GM18505 (cell line): Measurements from ENCODE around the gene IVL.

Experiments used
- ATAC-seq: cut with Tn5 transposase; IDR thresholded peaks from one replicate; pipeline ENCODE4 v1.9.1; 2021; ENCODE audit not compliant: unreplicated experiment
- POLR2A ChIP-seq: IDR thresholded peaks from 4 replicates; pipeline ENCODE4 v1.6.1; 2011; ENCODE audit warnings: borderline replicate concordance; ENCODE audit not compliant: insufficient read depth, insufficient read length; ENCODE audit errors: extremely low read depth

The IVL gene

GRCh38 chr1:152959273-152959672 is 50.9 kb downstream of the IVL start:
- TF ChIP-seq POLR2A, result no peak
- ATAC-seq, result no peak

- no peak for ATAC-seq
Observed at GRCh38 chr1:152959801-152960451, 51.6 kb downstream of the IVL start.

GRCh38 chr1:152960452-152961044 is 52.2 kb downstream of the IVL start:
- no peak for TF ChIP-seq POLR2A
- ATAC-seq, result no peak

More at GRCh38 chr1:152959801-152960451, 51.6 kb downstream of the IVL start:
- no peak for TF ChIP-seq POLR2A
